Epithelial cell of esophagus (primary cell): Measurements from ENCODE around the gene C10orf105.

Source experiments
- DNase-seq: peaks from one replicate; pipeline ENCODE4 v3.0.0; 2010; ENCODE audit warnings: low read depth
- H3K4me3 ChIP-seq: 2 replicates; pipeline ENCODE4 v1.5.1; 2011; ENCODE audit warnings: mild to moderate bottlenecking, low read length, control low read depth
- CTCF ChIP-seq: IDR thresholded peaks from 2 replicates; pipeline ENCODE4 v1.5.1; 2011; ENCODE audit warnings: low read depth, mild to moderate bottlenecking, low read length, control low read depth, inconsistent platforms; ENCODE audit not compliant: insufficient read depth; ENCODE audit errors: missing control alignments

The C10orf105 gene

GRCh38 chr10:71693377-71693776 is 26.2 kb downstream of the C10orf105 start:
- DNase-seq = no peak
- TF ChIP-seq CTCF = no peak
- no peak overlapping the region for H3K4me3 ChIP-seq

- no peak for DNase-seq
- H3K4me3 ChIP-seq = no peak overlapping the region
- TF ChIP-seq CTCF = no peak
These were observed 26.8 kb downstream of the C10orf105 start for GRCh38 chr10:71692598-71693306.

GRCh38 chr10:71691405-71691804 is 28.2 kb downstream of the C10orf105 start:
- no peak for TF ChIP-seq CTCF
- H3K4me3 ChIP-seq = no peak overlapping the region
- no peak for DNase-seq

GRCh38 chr10:71690094-71690720 is 29.4 kb downstream of the C10orf105 start:
- no peak overlapping the region for H3K4me3 ChIP-seq
- no peak for DNase-seq
- no peak for TF ChIP-seq CTCF

GRCh38 chr10:71688256-71688655 is 31.3 kb downstream of the C10orf105 start:
- no peak for DNase-seq
- no peak for TF ChIP-seq CTCF
- H3K4me3 ChIP-seq = no peak overlapping the region

- no peak for TF ChIP-seq CTCF
- no peak overlapping the region for H3K4me3 ChIP-seq
- DNase-seq = no peak
These were observed 32.1 kb downstream of the C10orf105 start for GRCh38 chr10:71687480-71687879.

- DNase-seq = no peak
- no peak for TF ChIP-seq CTCF
- no peak overlapping the region for H3K4me3 ChIP-seq
These were observed 32.5 kb downstream of the C10orf105 start for GRCh38 chr10:71687077-71687476.
